Measurements from ENCODE around the gene HEG1.

HEG1 gene

GRCh38 chr3:125058529-125058928 lies 2.7 kb upstream of the HEG1 start:
- Histone ChIP-seq H3K27me3 (ENCODE audit: insufficient read depth, poor library complexity, severe bottlenecking) (peaks cover 31% of the 10 kb centered on the region), H3K4me3 (replicated peaks; ENCODE audit: insufficient read depth, low read length) (no peak overlapping the region), H3K27ac (replicated peaks) (no peak overlapping the region)
- no peak for DNase-seq (ENCODE audit: low read depth in 1 of 2, low spot score in 1 of 2)
- TF ChIP-seq REST (IDR thresholded peaks at IDR 0.05; ENCODE audit: insufficient replicate concordance, low read depth): no peak
- TF ChIP-seq SPI1 (IDR thresholded peaks at IDR 0.05; ENCODE audit: borderline replicate concordance, low read depth): no peak

DNA sequence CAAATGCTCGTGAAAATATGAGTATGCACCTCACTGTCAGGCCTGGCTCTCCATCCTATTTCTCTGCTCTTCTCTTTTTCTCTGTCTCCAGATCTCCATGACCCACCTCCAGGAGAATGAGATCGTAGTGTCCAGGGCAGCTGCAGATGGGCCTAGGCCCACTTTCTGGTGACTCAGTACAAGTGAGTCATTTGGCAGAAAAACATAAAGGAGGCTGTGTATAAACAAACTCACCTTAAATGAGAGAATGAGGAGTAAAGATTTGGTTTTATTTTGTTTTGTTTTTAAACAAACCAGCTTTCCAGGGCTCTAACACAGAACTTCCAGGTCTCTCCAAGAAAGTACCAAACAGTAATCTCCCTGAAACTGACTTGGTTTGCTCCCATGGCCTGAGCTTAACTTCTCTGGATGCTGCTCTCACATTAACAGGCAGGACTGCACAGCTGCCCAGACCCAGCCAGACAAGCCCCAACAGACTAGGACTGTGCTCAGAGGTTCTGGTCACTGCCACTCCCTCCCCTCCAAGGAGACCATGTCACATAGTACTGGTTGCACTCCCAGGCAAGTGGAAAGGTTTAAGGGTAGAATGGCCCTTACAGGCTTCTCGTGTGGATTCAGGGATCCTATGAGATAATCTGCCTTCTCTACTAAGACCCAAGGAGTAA lies 1.5 kb upstream of the HEG1 start:
- DNase-seq (ENCODE audit: low read depth in 1 of 2, low spot score in 1 of 2): no peak
- Histone ChIP-seq H3K27me3 (ENCODE audit: insufficient read depth, poor library complexity, severe bottlenecking) (peaks cover 36% of the 10 kb centered on the region), H3K27ac (replicated peaks) (no peak overlapping the region), H3K4me3 (replicated peaks; ENCODE audit: insufficient read depth, low read length) (no peak overlapping the region)
- no peak for TF ChIP-seq POLR2AphosphoS5 (IDR thresholded peaks at IDR 0.05; ENCODE audit: low read depth)
- no peak for TF ChIP-seq CTCF (IDR thresholded peaks at IDR 0.05; ENCODE audit: insufficient read depth, low read length)
- TF ChIP-seq GABPA (IDR thresholded peaks at IDR 0.05; ENCODE audit: low read depth): no peak
- TF ChIP-seq SPI1 (IDR thresholded peaks at IDR 0.05; ENCODE audit: borderline replicate concordance, low read depth): no peak
- TF ChIP-seq REST (IDR thresholded peaks at IDR 0.05; ENCODE audit: insufficient replicate concordance, low read depth): no peak

DNA sequence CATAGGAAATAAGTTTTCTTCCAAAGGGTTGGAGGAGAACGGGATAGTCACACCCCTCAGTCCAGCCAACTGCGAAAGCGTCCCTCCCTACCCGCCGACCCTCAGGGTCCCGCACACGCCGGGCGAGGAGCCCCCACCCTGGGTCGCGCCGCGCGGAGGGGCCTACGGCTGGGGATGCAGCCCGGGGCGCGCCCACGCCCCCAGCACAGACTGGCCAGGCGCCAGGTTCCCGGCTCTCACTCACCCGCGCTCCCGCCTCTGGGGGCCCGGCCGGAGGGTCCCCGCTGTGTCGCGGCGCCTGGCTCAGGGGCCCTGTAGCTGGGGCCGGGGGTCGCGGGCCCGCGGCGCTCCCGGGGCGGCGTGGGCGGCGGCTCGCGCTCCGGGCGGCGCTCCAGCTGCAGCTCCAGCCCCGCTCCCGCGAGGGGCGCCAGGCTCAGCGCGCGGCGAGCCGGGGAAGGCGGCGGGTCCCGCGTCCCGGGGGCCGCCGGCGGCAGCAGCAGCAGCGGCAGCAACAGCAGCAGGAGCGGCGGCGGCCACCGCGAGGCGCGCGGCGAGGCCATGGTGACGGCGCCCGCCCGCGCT lies 375 bp downstream of the HEG1 start:
- peak overlapping the region; percentile 41 for H3K4me3 ChIP-seq (replicated peaks; ENCODE audit: insufficient read depth, low read length)
- H3K27ac ChIP-seq (replicated peaks): no peak overlapping the region
- DNase-seq (ENCODE audit: low read depth in 1 of 2, low spot score in 1 of 2): no peak
- TF ChIP-seq SPI1 (IDR thresholded peaks at IDR 0.05; ENCODE audit: borderline replicate concordance, low read depth) (no peak), CTCF (IDR thresholded peaks at IDR 0.05; ENCODE audit: insufficient read depth, low read length) (no peak), GABPA (IDR thresholded peaks at IDR 0.05; ENCODE audit: low read depth) (no peak), REST (IDR thresholded peaks at IDR 0.05; ENCODE audit: insufficient replicate concordance, low read depth) (no peak), POLR2AphosphoS5 (IDR thresholded peaks at IDR 0.05; ENCODE audit: low read depth) (no peak)
- peaks cover 47% of the 10 kb centered on the region for H3K27me3 ChIP-seq (ENCODE audit: insufficient read depth, poor library complexity, severe bottlenecking)

Data from HL-60 (cell line).